Measurements from ENCODE around the gene EPHB1.

- TF ChIP-seq CTCF (IDR thresholded peaks at IDR 0.05): no peak
- no peak for TF ChIP-seq EP300 (IDR thresholded peaks at IDR 0.05)
- no peak for TF ChIP-seq POLR2A (IDR thresholded peaks at IDR 0.05)
Measured at GRCh38 chr3:135056084-135056730, 261.1 kb downstream of the EPHB1 start.
